Inferior parietal cortex (tissue), 1 donor: ENCODE results near the gene CEP85L.

Source experiments
- DNase-seq: peaks from one replicate; pipeline ENCODE4 v3.0.0-alpha.2; 2016; ENCODE audit errors: extremely low spot score

CEP85L gene

GRCh38 chr6:118651282-118652050, at the start of gene CEP85L:
TSS of gene CEP85L (minus strand) at chr6:118651591. CDS start at chr6:118651269, 322 bp downstream.
- peak; percentile 87 for DNase-seq

DNA sequence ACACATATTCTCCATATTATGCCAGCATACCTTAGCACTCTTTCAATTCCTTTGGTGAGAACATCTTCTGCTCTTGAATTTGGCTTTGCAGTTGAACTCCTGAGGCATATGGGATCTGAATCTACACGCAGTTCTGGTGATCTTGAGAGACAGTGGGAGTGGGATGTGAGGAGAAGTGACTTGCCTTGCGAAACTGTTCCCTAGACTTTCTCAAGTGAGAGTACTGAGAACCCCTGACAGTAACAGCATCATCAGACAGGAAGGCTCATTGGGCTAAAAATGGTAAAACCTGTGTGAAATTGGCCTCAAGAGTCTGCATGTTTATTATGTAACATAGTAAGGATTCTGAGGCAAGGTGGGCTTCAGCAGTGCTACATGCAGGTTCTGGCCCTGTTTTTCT, 49.1 kb upstream of the CEP85L start:
- no peak for DNase-seq

GRCh38 chr6:118697554-118697953, 46.2 kb upstream of the CEP85L start:
- DNase-seq, result no peak

DNA sequence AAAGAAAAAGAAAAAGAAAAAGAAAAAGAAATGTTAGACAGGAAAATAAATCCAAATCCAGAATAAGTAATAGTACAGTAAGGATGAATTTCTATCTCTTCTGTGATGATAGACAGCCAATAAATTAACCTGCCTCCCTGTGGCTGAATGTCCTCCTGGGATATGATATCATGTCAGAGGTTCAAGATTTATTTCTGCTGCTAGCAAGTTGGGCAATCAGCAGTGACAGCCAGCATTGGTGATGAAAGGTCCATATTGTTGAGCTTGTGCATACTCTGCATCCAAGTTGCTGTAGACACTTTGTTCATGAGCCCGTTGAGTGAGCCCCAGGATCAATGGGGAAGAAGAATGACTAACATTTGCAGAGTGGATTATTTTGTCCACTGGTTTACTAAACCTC, 44.9 kb upstream of the CEP85L start:
- DNase-seq, result no peak

GRCh38 chr6:118693562-118693961, 42.2 kb upstream of the CEP85L start:
- no peak for DNase-seq

DNA sequence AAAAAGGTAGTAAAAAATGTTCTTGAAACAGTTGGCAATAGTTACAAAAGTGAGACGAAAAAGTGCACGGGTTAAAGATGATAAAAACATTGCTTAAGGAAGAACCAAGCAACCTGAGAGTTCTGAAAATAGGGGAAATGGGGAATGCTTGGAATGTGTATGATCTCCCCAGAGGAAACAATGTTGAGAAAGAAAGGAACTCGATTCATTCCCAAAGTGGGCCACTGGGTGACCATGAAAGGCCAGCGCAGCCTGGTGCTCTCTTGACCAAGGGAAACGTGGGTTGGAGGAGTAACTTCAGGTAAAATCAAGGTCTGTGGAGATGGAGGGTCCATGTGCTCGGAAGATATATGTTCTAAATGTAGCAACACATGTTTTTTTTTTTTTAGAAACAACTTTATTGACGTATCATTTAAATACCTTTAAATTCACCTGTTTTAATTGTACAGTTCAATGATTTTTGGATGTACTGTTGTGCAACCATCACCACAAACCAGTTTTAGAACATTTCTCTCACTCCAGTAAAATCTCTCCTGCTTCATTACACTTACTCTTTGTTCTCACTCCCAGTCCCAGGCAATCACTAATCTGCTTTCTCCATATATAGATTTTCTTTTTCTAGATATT, 34.5 kb upstream of the CEP85L start:
- no peak for DNase-seq

DNA sequence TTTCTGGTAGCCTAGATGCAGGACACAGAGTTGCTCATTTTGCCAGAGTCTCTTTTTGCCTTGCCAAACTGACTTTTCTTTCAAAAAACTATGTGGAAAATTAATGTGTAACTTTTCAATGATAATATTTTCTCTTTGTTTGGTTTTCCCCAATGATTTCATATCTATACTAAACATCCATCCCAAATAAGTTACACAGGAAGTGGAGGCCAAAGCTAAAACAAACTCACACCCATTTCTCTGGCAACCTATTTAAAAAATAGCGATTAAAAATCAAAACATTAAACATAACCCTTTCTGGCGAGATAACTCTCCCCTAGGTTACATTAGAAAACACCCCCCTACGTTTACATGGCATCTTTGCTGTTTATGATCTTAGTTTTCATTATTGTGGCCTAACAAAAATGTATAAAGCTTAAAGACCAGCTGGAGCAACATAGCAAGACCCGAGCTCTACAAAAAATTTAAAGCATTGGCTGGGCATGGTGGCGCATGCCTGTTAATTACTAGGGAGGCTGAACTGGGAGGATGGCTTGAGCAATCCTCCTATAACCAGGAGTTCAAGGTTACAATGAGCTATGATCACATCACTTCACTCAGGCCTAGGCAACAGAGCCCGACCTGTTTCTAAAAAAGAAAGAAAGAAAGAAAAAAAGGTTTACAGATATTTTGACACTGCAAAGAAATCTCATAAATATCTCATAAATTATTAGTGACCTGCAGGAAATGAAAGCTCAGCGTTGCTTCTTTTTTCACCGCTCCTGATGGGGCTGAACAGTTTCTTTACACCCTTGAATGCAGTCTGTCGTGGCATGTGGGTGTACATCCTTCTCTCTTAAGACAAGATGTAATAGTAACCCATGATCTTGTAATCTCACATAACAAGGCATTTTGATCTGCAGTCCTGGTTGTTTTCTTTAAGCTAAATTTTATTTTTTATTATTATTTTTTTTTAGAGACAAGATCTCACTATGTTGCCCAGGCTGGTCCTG, 32.8 kb upstream of the CEP85L start:
- no peak for DNase-seq

DNA sequence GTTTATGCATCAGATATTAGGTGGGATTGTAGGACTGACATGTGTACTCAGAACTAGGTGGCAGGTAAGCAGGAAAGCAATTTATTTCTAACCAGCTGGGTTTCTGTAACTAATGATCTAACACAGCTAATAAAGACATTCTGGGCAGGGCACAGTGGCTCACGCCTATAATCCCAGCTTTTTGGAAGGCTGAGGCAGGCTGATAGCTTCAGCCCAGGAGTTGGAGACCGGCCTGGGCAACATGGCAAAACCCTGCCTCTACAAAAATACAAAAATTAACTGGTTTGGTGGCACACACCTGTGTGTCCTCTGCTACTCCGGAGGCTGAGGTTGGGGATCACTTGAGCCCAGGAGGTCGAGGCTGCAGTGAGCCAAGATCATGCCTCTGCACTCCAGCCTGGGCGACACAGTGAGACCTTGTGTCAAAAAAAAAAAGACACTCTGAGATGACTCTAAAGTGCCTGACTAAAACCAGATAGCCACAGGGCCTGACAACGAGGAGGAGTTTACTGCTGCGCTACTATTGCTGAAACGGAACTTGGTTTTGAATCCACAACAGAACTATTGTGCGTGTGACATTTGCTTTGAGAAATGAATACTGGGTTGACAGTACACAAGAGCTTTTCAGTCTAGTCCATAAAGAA, 29.2 kb upstream of the CEP85L start:
- peak; percentile 59 for DNase-seq

DNA sequence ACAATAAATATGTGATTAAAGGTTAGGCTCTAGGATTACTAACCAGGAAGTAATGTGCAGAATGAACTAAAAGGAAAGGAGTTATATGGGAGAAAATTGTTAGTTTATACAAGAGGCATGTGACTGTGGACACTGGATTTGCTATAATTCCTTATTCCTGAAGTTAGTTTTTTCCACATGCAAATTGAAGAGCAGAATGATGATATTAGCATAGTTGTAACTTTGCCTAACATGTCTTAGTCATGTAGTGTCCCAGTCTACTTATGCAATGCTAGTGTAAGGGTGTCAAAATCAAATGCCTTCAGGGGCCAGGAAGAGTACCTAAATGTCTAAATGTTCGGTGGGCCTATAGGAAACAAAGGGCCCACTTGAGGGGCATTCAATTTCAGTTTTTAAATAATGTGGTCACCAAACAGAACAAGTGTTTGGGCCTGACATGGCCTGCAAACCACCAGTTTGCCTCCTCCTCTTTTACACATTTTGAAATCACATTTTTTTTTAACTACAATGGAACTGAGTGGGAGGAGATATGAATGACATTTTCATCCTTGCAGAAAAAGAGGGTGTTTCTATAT, 28.0 kb upstream of the CEP85L start:
- DNase-seq, result no peak

DNA sequence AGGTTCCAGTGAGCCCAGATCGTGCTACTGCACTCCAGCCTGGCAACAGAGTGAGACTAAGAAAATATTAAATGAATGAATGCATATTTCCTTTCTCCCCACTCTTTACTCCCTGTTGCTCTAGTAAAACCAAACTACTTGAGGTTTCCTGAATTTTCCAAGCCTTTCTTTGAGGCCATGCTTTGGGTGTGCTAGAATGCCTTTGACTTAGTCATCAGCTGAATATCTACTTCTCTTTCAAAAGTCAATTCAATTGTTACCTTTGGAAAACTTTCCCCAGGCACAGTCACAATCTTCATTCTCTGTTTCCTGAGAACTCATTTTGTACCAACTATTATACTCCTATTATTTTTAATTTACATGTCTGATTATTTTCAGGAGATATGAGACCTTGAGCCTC, 27.5 kb upstream of the CEP85L start:
- DNase-seq, result no peak

DNA sequence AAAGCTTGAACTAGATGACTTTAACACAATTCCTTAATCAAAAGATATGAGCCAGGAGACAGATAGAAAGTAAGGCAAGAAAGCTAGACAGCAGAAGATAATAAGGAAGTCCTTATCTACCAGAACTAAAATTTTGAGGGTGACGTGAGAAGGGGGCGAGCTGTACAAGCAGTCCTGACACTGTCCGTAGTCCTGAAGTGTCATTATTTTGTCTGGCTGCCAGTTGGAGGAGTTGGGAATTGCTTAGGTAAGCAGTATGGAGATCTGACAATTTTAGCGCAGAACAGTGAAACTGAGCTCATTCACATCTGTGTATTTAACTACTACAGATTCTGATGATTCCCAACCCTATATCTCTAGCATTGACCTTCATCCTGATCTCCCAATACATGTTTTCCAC, 25.8 kb upstream of the CEP85L start:
- DNase-seq, result no peak

DNA sequence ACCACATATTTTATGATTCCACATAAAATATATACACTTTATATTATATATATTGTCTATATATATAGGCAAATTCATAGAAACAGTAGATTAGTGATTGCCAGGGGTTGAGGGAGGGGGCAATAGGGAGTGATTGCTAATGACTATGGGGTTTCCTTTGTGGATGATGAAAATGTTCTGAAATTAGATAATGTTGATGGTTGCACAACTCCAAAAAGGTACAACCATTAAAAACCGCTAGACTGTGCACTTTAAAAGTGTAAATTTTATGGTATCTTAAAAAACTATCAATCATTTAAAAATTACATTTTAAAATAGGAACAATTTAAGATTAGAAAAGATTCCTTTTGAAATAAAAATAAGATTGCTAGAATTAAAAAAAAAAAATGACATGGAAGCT, 23.8 kb upstream of the CEP85L start:
- DNase-seq, result no peak

GRCh38 chr6:118674772-118675171, 23.4 kb upstream of the CEP85L start:
- DNase-seq, result no peak

- no peak for DNase-seq
Measured at GRCh38 chr6:118672678-118673077, 21.3 kb upstream of the CEP85L start.

- no peak for DNase-seq
Measured at GRCh38 chr6:118669561-118669960, 18.2 kb upstream of the CEP85L start.

DNA sequence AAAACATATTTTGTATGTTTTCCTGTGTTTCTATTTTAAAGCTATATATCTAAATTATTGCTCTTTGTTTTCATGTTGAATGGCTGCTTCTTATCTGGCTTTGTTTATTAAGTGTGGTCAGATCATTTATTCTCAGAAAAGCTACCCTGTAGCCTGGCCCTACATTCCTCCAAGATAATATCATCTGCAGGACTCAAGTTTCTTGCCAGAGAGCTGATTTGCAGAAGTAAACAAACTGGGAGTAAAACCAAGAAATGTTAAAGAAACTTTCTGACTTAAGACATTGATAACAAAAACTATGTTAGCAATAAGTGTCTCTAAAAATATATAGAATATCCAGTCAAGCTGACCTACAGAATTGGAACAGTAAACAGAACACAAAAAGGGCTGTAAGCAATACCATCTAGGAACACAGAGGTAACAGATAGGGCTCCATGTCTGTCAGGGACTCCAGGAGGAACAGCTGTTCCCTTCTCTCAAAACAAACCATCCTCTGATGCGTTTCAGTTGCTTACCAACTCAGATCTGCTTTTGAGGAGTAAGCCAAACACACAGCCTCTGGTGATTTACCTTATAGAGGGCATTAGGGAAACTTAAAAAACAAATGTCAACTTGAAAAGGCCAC, 17.5 kb upstream of the CEP85L start:
- DNase-seq, result no peak

DNA sequence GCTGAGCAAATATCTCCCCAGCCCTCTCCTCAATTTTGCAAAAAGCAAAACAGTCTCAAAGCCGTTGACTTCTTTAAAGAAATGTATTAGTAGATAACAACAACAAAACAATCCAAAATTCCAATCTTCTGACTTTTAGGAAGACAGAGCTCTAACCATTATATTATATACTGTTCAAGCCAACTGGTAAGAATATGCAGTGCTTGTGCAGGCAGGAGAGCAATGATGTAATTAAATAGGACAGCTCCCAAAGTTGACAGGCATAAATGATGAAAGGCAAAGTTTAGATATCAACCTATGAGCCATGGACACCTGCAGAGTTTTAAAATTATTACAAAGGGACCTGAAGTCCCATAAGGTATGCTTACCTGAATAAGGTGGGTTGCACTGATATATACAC, 16.6 kb upstream of the CEP85L start:
- DNase-seq, result no peak

- DNase-seq, result no peak
Measured at GRCh38 chr6:118665011-118665410, 13.6 kb upstream of the CEP85L start.

- peak; percentile 15 for DNase-seq
Measured at GRCh38 chr6:118663993-118664985, 12.9 kb upstream of the CEP85L start.

DNA sequence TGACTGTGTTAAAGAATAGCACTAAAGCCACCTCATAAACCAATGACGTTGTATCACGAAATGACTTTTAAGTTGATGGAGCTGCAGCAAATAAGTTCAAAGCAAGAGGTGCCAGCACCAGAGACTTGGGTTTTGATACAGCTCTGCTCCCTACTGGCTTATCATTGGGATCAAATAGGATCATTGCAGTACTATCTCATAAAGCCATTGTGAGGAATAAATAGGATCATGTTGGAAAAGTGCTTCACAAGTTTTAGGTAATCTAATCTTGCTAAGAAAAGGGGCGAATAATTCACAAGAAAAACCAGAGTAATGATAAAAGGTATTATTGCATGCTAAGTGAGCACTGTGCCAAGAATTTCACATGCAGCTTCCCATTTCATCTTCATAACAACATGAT, 10.4 kb upstream of the CEP85L start:
- no peak for DNase-seq
